ENCODE results near the gene MINPP1. TPM values are rescaled to one million over a fixed set of nuclear protein-coding genes. Genes with fewer than 3 reads are reported as not detected.

The MINPP1 gene
- total RNA-seq, 1 experiment from 2014 or later: 25.5 TPM

DNA sequence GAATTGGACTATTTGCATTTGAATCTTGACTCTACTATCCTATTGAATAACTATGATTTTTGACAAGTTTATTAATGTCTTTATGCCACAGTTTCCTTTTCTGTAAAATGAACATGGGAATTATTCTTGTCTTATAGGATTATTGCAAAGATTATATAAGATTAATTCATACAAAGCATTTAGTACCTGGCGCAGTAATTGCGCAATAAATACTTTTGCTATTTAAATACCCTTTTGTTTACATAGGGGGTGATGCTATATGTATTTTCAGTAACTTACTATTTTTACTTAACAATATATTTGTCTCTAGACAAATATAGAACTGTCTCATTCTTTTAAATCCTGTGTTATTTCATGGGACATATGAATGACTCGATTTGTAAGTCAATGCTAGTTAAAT lies 5.3 kb downstream of the MINPP1 start:
- DNase-seq (ENCODE audit: low spot score): no peak
- ChIA-PET CTCF (no interaction called here), POLR2A (no interaction called here)
- Mint-ChIP-seq H3K9me3 (no peaks in the 10 kb centered on the region), H3K4me1 (peaks cover 16% of the 10 kb centered on the region), H3K27me3 (ENCODE audit: low read depth) (no peaks in the 10 kb centered on the region), H3K36me3 (peaks cover 43% of the 10 kb centered on the region), H3K27ac (no peak overlapping the region), H3K4me3 (no peak overlapping the region)
- no peak for ATAC-seq
- TF ChIP-seq, protein P1, sequence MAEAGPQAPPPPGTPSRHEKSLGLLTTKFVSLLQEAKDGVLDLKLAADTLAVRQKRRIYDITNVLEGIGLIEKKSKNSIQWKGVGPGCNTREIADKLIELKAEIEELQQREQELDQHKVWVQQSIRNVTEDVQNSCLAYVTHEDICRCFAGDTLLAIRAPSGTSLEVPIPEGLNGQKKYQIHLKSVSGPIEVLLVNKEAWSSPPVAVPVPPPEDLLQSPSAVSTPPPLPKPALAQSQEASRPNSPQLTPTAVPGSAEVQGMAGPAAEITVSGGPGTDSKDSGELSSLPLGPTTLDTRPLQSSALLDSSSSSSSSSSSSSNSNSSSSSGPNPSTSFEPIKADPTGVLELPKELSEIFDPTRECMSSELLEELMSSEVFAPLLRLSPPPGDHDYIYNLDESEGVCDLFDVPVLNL (CRISPR knock-in tag; IDR thresholded peaks at IDR 0.05; ENCODE audit: borderline replicate concordance, low read depth): no peak
- TF ChIP-seq, protein P2, sequence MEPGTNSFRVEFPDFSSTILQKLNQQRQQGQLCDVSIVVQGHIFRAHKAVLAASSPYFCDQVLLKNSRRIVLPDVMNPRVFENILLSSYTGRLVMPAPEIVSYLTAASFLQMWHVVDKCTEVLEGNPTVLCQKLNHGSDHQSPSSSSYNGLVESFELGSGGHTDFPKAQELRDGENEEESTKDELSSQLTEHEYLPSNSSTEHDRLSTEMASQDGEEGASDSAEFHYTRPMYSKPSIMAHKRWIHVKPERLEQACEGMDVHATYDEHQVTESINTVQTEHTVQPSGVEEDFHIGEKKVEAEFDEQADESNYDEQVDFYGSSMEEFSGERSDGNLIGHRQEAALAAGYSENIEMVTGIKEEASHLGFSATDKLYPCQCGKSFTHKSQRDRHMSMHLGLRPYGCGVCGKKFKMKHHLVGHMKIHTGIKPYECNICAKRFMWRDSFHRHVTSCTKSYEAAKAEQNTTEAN (CRISPR knock-in tag; IDR thresholded peaks at IDR 0.05): no peak
- no peak for TF ChIP-seq ZBTB21 (CRISPR knock-in tag; IDR thresholded peaks at IDR 0.05; ENCODE audit: borderline replicate concordance)

DNA sequence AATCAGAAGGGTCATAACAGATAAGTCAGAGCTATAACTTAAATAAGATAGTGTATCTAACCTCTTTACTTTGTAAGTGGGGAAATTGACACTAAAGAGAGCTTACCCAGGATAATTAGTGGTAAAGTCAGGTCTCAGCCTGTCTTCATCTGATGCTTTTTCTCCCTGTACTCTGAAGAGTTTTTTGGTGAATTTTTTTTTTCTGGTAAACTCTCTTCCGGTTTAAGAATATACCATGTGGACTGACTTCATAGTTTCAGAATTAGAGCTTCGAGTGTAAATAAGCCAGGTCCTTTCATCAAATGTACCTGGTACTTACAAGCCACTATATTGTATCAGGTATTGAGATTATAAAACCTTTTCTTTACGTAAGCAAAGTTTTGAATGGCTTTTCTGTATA lies 6.8 kb downstream of the MINPP1 start:
- Mint-ChIP-seq H3K9me3 (no peaks in the 10 kb centered on the region), H3K4me3 (no peak overlapping the region), H3K4me1 (peaks cover 10% of the 10 kb centered on the region), H3K27ac (no peak overlapping the region), H3K27me3 (ENCODE audit: low read depth) (no peaks in the 10 kb centered on the region), H3K36me3 (peaks cover 53% of the 10 kb centered on the region)
- ChIA-PET POLR2A (no interaction called here), CTCF (no interaction called here)
- no peak for TF ChIP-seq TP53 (CRISPR knock-in tag; IDR thresholded peaks at IDR 0.05)
- no peak for TF ChIP-seq SMAD3 (CRISPR knock-in tag; IDR thresholded peaks at IDR 0.05; ENCODE audit: borderline replicate concordance)
- TF ChIP-seq, protein P3, sequence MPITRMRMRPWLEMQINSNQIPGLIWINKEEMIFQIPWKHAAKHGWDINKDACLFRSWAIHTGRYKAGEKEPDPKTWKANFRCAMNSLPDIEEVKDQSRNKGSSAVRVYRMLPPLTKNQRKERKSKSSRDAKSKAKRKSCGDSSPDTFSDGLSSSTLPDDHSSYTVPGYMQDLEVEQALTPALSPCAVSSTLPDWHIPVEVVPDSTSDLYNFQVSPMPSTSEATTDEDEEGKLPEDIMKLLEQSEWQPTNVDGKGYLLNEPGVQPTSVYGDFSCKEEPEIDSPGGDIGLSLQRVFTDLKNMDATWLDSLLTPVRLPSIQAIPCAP (CRISPR knock-in tag; IDR thresholded peaks at IDR 0.05): no peak
- TF ChIP-seq ZNF671 (CRISPR knock-in tag; IDR thresholded peaks at IDR 0.05): no peak
- TF ChIP-seq ZBTB21 (CRISPR knock-in tag; IDR thresholded peaks at IDR 0.05; ENCODE audit: borderline replicate concordance): no peak
- TF ChIP-seq, protein P4, sequence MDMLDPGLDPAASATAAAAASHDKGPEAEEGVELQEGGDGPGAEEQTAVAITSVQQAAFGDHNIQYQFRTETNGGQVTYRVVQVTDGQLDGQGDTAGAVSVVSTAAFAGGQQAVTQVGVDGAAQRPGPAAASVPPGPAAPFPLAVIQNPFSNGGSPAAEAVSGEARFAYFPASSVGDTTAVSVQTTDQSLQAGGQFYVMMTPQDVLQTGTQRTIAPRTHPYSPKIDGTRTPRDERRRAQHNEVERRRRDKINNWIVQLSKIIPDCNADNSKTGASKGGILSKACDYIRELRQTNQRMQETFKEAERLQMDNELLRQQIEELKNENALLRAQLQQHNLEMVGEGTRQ (CRISPR knock-in tag; IDR thresholded peaks at IDR 0.05): no peak
- TF ChIP-seq SMAD4 (CRISPR knock-in tag; IDR thresholded peaks at IDR 0.05): no peak
- TF ChIP-seq ZNF423 (CRISPR knock-in tag; IDR thresholded peaks at IDR 0.05): no peak
- TF ChIP-seq, protein P5, sequence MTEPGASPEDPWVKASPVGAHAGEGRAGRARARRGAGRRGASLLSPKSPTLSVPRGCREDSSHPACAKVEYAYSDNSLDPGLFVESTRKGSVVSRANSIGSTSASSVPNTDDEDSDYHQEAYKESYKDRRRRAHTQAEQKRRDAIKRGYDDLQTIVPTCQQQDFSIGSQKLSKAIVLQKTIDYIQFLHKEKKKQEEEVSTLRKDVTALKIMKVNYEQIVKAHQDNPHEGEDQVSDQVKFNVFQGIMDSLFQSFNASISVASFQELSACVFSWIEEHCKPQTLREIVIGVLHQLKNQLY (CRISPR knock-in tag; IDR thresholded peaks at IDR 0.05): no peak
- TF ChIP-seq JUN (CRISPR knock-in tag; IDR thresholded peaks at IDR 0.05): no peak
- TF ChIP-seq ZNF121 (CRISPR knock-in tag; IDR thresholded peaks at IDR 0.05): no peak
- TF ChIP-seq CBFB (CRISPR knock-in tag; IDR thresholded peaks at IDR 0.05; ENCODE audit: low read depth): no peak
- TF ChIP-seq KAT7 (CRISPR knock-in tag; IDR thresholded peaks at IDR 0.05; ENCODE audit: borderline replicate concordance): no peak
- TF ChIP-seq, protein P1 (CRISPR knock-in tag; IDR thresholded peaks at IDR 0.05; ENCODE audit: borderline replicate concordance, low read depth): no peak
- DNase-seq (ENCODE audit: low spot score): no peak
- no peak for ATAC-seq

DNA sequence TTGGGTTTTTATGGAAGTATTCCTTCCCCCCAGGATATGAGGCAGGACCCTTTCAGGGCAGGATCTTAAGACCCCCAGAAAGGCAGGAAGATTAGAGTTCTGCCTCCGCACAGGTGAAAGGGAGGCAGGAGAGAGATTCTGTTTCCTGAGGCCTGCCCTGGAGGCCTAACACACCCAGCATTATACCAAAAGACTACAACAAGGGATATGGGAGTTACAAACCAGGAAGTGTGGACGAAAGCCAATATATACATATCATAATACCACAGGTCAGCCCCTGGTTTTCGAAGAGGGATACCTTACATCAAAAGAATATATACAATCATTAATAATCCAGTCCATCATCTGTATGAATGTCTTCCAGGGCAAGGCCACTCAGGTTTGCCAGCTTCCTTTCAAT lies 14.2 kb downstream of the MINPP1 start:
- Mint-ChIP-seq H3K36me3 (peaks cover 57% of the 10 kb centered on the region), H3K4me1 (no peaks in the 10 kb centered on the region), H3K27ac (no peak overlapping the region), H3K9me3 (peaks cover 7% of the 10 kb centered on the region), H3K4me3 (no peak overlapping the region), H3K27me3 (ENCODE audit: low read depth) (no peaks in the 10 kb centered on the region)
- ATAC-seq: no peak
- CTCF ChIA-PET: no interaction called here
- POLR2A ChIA-PET: no interaction called here
- DNase-seq (ENCODE audit: low spot score): no peak
- TF ChIP-seq CBFB (CRISPR knock-in tag; IDR thresholded peaks at IDR 0.05; ENCODE audit: low read depth) (no peak), NFE2L1 (CRISPR knock-in tag; IDR thresholded peaks at IDR 0.05) (no peak), GRHL2 (CRISPR knock-in tag; IDR thresholded peaks at IDR 0.05; ENCODE audit: insufficient replicate concordance, severe bottlenecking) (no peak), ELF4 (CRISPR knock-in tag; IDR thresholded peaks at IDR 0.05; ENCODE audit: low read depth) (no peak), TP53 (CRISPR knock-in tag; IDR thresholded peaks at IDR 0.05) (no peak), NR3C1 (CRISPR knock-in tag; conservative IDR thresholded peaks at IDR 0.05; ENCODE audit: low read depth) (no peak), FOXP1 (CRISPR knock-in tag; IDR thresholded peaks at IDR 0.05; ENCODE audit: borderline replicate concordance) (no peak)
- TF ChIP-seq, protein P6, sequence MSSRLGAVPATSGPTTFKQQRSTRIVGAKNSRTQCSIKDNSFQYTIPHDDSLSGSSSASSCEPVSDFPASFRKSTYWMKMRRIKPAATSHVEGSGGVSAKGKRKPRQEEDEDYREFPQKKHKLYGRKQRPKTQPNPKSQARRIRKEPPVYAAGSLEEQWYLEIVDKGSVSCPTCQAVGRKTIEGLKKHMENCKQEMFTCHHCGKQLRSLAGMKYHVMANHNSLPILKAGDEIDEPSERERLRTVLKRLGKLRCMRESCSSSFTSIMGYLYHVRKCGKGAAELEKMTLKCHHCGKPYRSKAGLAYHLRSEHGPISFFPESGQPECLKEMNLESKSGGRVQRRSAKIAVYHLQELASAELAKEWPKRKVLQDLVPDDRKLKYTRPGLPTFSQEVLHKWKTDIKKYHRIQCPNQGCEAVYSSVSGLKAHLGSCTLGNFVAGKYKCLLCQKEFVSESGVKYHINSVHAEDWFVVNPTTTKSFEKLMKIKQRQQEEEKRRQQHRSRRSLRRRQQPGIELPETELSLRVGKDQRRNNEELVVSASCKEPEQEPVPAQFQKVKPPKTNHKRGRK (CRISPR knock-in tag; IDR thresholded peaks at IDR 0.05; ENCODE audit: borderline replicate concordance): no peak
- TF ChIP-seq, protein P7, sequence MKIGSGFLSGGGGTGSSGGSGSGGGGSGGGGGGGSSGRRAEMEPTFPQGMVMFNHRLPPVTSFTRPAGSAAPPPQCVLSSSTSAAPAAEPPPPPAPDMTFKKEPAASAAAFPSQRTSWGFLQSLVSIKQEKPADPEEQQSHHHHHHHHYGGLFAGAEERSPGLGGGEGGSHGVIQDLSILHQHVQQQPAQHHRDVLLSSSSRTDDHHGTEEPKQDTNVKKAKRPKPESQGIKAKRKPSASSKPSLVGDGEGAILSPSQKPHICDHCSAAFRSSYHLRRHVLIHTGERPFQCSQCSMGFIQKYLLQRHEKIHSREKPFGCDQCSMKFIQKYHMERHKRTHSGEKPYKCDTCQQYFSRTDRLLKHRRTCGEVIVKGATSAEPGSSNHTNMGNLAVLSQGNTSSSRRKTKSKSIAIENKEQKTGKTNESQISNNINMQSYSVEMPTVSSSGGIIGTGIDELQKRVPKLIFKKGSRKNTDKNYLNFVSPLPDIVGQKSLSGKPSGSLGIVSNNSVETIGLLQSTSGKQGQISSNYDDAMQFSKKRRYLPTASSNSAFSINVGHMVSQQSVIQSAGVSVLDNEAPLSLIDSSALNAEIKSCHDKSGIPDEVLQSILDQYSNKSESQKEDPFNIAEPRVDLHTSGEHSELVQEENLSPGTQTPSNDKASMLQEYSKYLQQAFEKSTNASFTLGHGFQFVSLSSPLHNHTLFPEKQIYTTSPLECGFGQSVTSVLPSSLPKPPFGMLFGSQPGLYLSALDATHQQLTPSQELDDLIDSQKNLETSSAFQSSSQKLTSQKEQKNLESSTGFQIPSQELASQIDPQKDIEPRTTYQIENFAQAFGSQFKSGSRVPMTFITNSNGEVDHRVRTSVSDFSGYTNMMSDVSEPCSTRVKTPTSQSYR (CRISPR knock-in tag; IDR thresholded peaks at IDR 0.05): no peak

Measured in WTC11 (cell line).